ENCODE data around the gene MICALL2. TPM values are rescaled to one million over a fixed set of nuclear protein-coding genes. Genes with fewer than 3 reads are reported as not detected.

MICALL2 gene
- polyA plus RNA-seq, 1 experiment: 11.1 TPM

Other genes starting within 250 kb of the MICALL2 start
- not detected in 2 replicates for gene UNCX, start 226.6 kb downstream of the MICALL2 start, polyA plus RNA-seq (2011; rRNA removed)
- 7.6 and 21.8 TPM in 2 replicates for gene INTS1, start 44.9 kb upstream of the MICALL2 start, polyA plus RNA-seq (2011; rRNA removed)
- gene MAFK, start 71.2 kb upstream of the MICALL2 start, polyA plus RNA-seq (2011; rRNA removed): 9.6 and 17.1 TPM in 2 replicates
- 0.38 and 1.3 TPM in 2 replicates for gene TMEM184A, start 96.7 kb upstream of the MICALL2 start, polyA plus RNA-seq (2011; rRNA removed)
- 32.1 and 40.9 TPM in 2 replicates for gene PSMG3, start 110.6 kb upstream of the MICALL2 start, polyA plus RNA-seq (2011; rRNA removed)
- 0.99 and 1.7 TPM in 2 replicates for gene ELFN1, start 210.8 kb upstream of the MICALL2 start, polyA plus RNA-seq (2011; rRNA removed)